T-helper 17 cell (primary cell): ENCODE measurements around the gene C14orf132. TPM values are rescaled to one million over a fixed set of nuclear protein-coding genes. Genes with fewer than 3 reads are reported as not detected.

Experiments
- ATAC-seq: fragments of 150-1000 bp; cut with Tn5 transposase; 2 replicates; pipeline ENCODE4 v1.10.0; 2021; ENCODE audit warnings: mild to moderate bottlenecking, moderate library complexity
- DNase-seq, 3 donors: peaks; one replicate each; pipeline versions ENCODE4 v3.0.0 to v3.0.0-alpha.2; 2020 to 2021
- H3K9me3 ChIP-seq: one replicate; pipeline ENCODE4 v1.7.0; 2013; ENCODE audit warnings: low read length, mild to moderate bottlenecking; ENCODE audit not compliant: control insufficient read depth, poor library complexity, severe bottlenecking
- H3K27ac Mint-ChIP-seq: one replicate; pipeline ENCODE4 v1.8.0; 2022; ENCODE audit warnings: mild to moderate bottlenecking, moderate library complexity, mixed read lengths
- H3K27me3 Mint-ChIP-seq: one replicate; pipeline ENCODE4 v1.8.0; 2022; ENCODE audit warnings: mixed read lengths
- H3K36me3 Mint-ChIP-seq: one replicate; pipeline ENCODE4 v1.8.0; 2022; ENCODE audit warnings: low read depth, mixed read lengths
- H3K4me1 Mint-ChIP-seq: one replicate; pipeline ENCODE4 v1.8.0; 2022; ENCODE audit warnings: mild to moderate bottlenecking, mixed read lengths
- H3K4me3 Mint-ChIP-seq: one replicate; pipeline ENCODE4 v1.8.0; 2022; ENCODE audit warnings: mild to moderate bottlenecking, moderate library complexity, mixed read lengths
- total RNA-seq, 4 donors: library from RNA in 2 of 4; stranded (reverse) in 2 of 4; gene quantifications; one replicate each; pipeline ENCODE4 v1.2.3 and lab custom pipeline; 2022 to 2026

C14orf132 gene
- total RNA-seq, 2 donors from 2014 or later, result 1.7 to 2.8 TPM

DNA sequence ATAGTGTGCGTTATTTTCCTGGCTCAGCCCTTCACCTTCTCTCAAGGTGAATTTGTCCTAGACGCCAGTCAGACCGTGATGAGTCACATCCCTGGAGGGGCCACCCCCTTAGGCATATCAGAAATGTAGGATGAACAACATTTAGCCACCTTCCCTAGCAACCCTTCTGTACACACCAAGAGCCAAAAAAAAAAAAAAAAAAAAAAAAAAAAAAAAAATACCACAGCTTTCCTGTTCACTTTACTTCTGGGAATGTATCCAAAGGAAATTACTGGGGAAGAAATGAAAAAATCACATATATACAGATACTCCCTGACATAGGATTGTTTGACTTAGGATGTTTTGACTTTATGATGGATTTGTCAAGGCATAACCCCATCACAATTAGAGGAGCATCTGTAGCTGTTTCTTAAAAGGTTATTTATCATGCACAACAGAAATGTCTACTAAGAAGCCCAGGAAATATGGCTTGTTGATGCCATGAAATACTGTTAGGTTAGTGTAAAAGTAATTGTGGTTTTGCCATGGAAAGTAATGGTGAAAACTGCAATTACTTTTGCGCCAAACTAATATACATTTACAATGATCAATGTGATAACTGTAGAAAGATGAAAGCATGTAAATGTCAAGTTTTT is 97.3 kb downstream of the C14orf132 start:
- Mint-ChIP-seq H3K27me3 (peaks cover 9% of the 10 kb centered on the region), H3K4me3 (no peak overlapping the region), H3K27ac (no peak overlapping the region), H3K36me3 (no peaks in the 10 kb centered on the region), H3K4me1 (no peaks in the 10 kb centered on the region)
- DNase-seq, result no peak
- H3K9me3 ChIP-seq, result no peaks in the 10 kb centered on the region
- ATAC-seq, result no peak

DNA sequence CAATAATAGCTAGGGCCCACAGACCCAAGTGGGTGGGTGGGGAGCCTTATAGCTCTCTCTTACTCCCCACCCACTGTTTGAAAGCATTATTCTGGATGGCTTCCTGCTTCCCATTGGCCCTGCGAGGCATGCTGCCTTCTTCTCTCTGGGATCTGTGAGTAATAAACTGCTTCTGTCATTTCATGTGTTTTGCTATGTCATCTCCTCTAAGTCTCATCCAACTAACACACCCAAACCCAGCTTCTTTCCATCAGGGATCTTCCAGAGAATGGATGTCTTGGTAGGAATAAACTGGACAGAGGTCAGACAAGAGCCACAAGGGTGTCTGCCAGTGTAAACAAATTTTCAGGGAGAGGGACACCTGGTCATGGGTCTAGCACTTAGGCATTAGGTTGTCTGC is 99.1 kb downstream of the C14orf132 start:
- no peak for ATAC-seq
- no peaks in the 10 kb centered on the region for H3K36me3 Mint-ChIP-seq
- no peak overlapping the region for H3K27ac Mint-ChIP-seq
- DNase-seq, result no peak
- no peak overlapping the region for H3K4me3 Mint-ChIP-seq
- H3K9me3 ChIP-seq, result no peaks in the 10 kb centered on the region
- H3K4me1 Mint-ChIP-seq, result no peaks in the 10 kb centered on the region
- peaks cover 9% of the 10 kb centered on the region for H3K27me3 Mint-ChIP-seq

DNA sequence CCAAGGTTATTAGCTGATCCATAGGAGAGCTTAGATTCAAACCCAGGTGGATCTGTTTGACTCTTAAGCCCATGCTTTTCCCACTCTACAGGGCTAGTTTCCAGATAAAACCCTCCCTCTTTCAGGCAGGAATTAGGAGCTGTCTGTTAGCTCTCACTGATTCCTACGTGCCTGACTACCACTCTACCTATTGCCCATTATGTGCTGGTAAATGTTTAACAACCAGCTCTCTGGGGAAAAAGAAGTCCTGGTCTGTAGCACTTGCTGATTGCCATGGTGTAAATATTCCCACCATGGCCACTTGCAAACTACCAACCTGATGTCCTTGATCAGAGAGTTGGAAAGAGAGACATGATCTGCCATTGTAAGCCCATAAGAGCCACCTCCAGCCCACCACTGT is 100.0 kb downstream of the C14orf132 start:
- Mint-ChIP-seq H3K27me3 (peaks cover 9% of the 10 kb centered on the region), H3K4me3 (no peak overlapping the region), H3K4me1 (no peaks in the 10 kb centered on the region), H3K27ac (no peak overlapping the region), H3K36me3 (no peaks in the 10 kb centered on the region)
- no peak for DNase-seq
- ATAC-seq, result no peak
- no peaks in the 10 kb centered on the region for H3K9me3 ChIP-seq

DNA sequence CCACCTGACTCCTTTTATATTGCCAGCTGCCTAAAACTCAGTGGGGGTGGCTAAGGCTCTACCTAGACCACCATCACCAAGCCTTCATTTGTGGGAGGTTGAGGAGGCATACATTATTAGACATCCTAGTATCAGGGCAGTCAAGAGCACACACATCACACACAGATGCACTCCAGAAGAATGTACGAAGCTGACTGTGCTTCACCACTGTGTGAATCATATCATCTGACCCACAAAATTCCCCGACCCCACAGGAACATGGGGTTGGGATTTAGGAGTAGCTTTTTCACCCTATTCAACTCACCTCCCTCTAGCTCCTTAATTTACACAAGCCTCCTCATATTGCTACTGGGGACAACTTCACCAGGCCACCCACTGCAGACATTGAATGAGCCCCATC is 100.7 kb downstream of the C14orf132 start:
- Mint-ChIP-seq H3K27me3 (peaks cover 9% of the 10 kb centered on the region), H3K36me3 (no peaks in the 10 kb centered on the region), H3K4me1 (no peaks in the 10 kb centered on the region), H3K27ac (no peak overlapping the region), H3K4me3 (no peak overlapping the region)
- no peak for DNase-seq
- no peak for ATAC-seq
- H3K9me3 ChIP-seq, result no peaks in the 10 kb centered on the region

DNA sequence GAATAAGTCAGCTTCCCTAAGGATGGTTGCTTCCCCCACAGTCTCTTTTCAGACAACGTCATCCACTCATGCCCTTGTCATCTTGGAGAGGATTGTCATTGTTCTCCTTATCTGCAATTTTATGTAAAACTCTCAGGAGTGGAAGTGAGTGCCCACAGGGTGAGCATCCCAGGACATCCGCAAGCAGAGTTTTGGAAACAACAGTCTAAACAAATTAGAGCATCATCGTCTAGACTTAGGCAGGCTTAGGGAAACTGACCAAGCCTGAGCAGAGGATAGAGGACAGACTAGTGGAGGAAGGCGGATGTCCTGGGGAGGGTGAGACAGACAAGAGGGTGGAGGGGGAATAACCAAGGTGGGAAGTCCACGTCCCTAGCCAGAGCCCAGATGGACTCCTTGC is 101.8 kb downstream of the C14orf132 start:
- Mint-ChIP-seq H3K36me3 (no peaks in the 10 kb centered on the region), H3K4me3 (no peak overlapping the region), H3K4me1 (no peaks in the 10 kb centered on the region), H3K27ac (no peak overlapping the region), H3K27me3 (no peaks in the 10 kb centered on the region)
- no peaks in the 10 kb centered on the region for H3K9me3 ChIP-seq
- no peak for DNase-seq
- no peak for ATAC-seq

Other genes with a start within 250 kb of the C14orf132 start
- not detected for gene TUNAR, start 162.5 kb upstream of the C14orf132 start, total RNA-seq
- not detected for gene BDKRB2, start 165.5 kb downstream of the C14orf132 start, total RNA-seq
- gene BDKRB1, start 216.8 kb downstream of the C14orf132 start, total RNA-seq, result not detected